Measurements from ENCODE around the gene NHLRC2. TPM values are rescaled to one million over a fixed set of nuclear protein-coding genes. Genes with fewer than 3 reads are reported as not detected.
"Not testable (repeated sequence)": the region's sequence is repeated elsewhere in the genome, so short reads cannot be mapped to it uniquely, and the experiment has no call there.

NHLRC2 gene
- total RNA-seq, 8 experiments from 2014 or later = 6.9 to 22.9 (median 14.9) TPM

DNA sequence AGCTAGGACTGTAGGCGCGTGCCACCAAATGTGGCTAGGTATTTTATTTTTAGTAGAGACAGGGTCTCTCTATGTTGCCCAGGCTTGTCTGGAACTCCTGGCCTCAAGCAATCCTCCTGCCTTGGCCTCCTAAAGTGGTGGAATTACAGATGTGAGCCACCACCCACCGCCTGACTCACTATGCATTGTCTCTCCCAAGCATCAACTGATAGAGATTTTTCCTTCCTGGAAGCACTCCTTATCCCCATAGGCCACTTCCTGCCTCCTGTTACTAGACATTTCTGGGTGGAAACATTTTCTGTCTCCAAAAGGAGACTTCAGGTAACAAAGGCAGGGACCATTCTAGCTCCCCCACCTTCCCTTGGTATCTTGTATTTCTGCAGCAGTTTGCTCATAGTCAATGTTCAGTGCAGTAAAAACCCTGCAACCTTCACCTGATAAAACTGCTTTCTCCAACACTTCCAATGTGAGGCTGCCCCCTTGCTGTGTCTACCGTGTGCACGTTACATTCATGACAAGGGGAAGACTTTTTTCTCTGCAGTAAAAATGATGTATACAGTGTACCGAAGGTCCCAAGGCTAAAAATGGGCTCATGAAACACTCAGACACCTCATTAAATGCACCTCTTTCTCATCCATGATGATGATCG is 84.9 kb downstream of the NHLRC2 start:
- WGBS, 10 experiments = 50 to 100% (median 90%) methylated on average over 1 to 5 of the region's 7 CpGs
- Histone ChIP-seq H3K4me1 (replicated peaks in 1 of 2) (peaks cover 0 to 4% of the 10 kb centered on the region in 2 donors), H3K27ac (no peak overlapping the region), H3K4me3 (no peak overlapping the region)
- ATAC-seq (replicated peaks in 6 of 8) = no peak
- in situ Hi-C loops (cut with MboI; ENCODE audit: low pct_unique_long_range_greater_than_20kb in 2 of 9, low sequenced_read_pairs in 9 of 9, unreplicated experiment in 9 of 9) = no loop called here

DNA sequence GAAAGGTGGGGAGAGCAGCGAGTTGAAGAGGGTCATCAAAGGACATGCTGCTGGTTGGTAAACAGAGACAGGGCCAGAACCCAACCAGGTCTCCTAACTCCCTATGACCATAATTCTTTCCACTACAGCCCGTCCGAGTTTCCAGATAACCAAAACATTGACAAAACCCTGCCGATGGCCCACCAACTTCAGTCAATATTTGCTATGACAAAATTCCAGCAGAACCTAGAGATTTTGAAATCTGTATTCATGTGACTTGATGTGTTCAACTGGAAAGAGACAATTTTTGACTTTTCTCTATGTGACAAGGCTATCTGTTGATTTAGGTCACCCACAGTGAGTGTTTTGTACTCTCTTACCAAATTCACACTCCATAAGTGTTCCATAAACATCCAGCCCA is 86.7 kb downstream of the NHLRC2 start:
- no peak for ATAC-seq (replicated peaks in 6 of 8)
- no peak overlapping the region for H3K4me3 ChIP-seq
- WGBS, 10 experiments = 28 to 95% (median 85%) methylated on average over 1 to 3 of the region's 4 CpGs; no CpG with 5 or more reads in 3 of the 10 experiments
- H3K27ac ChIP-seq = no peak overlapping the region
- peaks cover 0 to 4% of the 10 kb centered on the region in 2 donors for H3K4me1 ChIP-seq (replicated peaks in 1 of 2)
- in situ Hi-C loops (cut with MboI; ENCODE audit: low pct_unique_long_range_greater_than_20kb in 2 of 9, low sequenced_read_pairs in 9 of 9, unreplicated experiment in 9 of 9) = no loop called here

DNA sequence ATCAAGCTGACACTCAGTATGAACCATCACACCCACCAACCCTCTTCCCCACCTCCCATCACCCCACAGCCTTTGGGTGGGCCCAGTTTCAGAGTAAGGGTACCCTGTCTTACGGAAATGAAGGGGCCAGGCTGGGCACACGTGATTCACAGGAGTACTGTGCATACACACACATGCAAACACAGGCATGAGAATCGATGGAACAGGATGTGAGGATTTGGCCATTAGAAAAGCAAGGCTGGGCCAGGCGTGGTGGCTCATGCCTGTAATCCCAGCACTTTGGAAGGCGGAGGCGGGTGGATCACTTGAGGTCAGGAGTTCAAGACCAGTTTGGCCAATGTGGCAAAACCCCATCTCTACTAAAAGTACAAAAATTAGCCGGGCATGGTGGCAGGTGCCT is 88.7 kb downstream of the NHLRC2 start:
- ATAC-seq (replicated peaks in 6 of 8) = peak in 2 of 8 experiments; percentile 48 to 71
- H3K27ac ChIP-seq; in situ Hi-C loops (cut with MboI; ENCODE audit: low pct_unique_long_range_greater_than_20kb in 2 of 9, low sequenced_read_pairs in 9 of 9, unreplicated experiment in 9 of 9); H3K4me3 ChIP-seq: not testable (repeated sequence)
- H3K4me1 ChIP-seq (replicated peaks in 1 of 2) = peaks cover 17 to 18% of the 10 kb centered on the region in 2 donors
- WGBS, 10 experiments = 53 to 100% (median 86%) methylated on average over 1 to 7 of the region's 7 CpGs; no CpG with 5 or more reads in 5 of the 10 experiments

DNA sequence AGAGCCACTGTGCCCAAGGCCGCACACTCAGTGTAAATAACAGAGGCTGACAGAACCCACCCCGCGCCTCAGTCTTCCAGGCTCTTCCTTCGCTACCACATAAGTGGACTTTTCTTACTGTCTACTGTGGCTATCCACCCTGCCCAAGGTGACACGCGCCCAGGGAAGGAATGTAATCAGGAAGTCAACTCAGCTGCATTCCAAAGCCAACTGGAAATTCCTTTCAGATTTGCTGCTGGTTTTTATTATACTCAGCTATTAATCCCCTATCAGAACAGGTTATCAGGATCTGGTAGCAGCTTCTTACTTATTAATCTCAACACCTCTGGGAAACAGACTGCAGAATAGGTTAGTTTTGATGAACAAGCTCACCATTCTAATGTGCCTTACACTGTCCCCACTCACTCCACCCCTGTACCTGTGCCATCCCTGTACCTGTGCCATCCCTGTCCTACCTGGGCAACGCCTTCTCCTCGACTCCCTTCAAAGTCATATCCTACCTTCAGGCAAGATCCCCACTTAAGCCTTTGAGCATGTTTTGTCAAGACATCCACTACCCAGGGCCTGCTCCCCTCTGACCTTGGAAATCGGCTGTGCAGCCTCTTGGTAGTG is 90.7 kb downstream of the NHLRC2 start:
- H3K27ac ChIP-seq = no peak overlapping the region
- in situ Hi-C loops (cut with MboI; ENCODE audit: low pct_unique_long_range_greater_than_20kb in 2 of 9, low sequenced_read_pairs in 9 of 9, unreplicated experiment in 9 of 9) = no loop called here
- peaks cover 18% of the 10 kb centered on the region in 2 donors for H3K4me1 ChIP-seq (replicated peaks in 1 of 2)
- H3K4me3 ChIP-seq = no peak overlapping the region
- 80 to 100% (median 98%) methylated on average over 1 to 8 of the region's 9 CpGs; no CpG with 5 or more reads in 3 of the 10 experiments for WGBS, 10 experiments
- no peak for ATAC-seq (replicated peaks in 6 of 8)

DNA sequence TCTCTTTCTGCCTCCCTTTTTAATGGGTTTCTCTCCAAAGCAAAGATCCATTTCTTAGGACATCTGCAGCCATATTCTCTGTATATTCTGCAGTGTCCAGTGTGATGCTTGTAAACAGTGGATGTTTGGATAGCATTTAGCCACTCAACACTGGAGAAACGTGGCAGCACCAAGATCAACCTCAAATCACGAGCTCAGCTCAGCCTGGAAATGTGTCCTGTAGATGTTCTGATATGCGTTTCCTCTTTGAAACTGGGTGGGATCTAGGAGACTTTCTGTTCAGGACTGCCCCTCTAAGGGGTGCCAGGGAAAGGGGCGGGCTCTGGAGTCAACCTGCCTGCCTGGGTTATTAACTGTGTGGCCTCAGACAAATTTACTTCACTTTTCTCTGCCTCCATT is 91.2 kb downstream of the NHLRC2 start:
- H3K4me1 ChIP-seq (replicated peaks in 1 of 2) = peaks cover 18% of the 10 kb centered on the region in 2 donors
- no peak overlapping the region for H3K27ac ChIP-seq
- H3K4me3 ChIP-seq = no peak overlapping the region
- in situ Hi-C loops (cut with MboI; ENCODE audit: low pct_unique_long_range_greater_than_20kb in 2 of 9, low sequenced_read_pairs in 9 of 9, unreplicated experiment in 9 of 9) = no loop called here
- 44 to 100% (median 72%) methylated on average over 1 to 3 of the region's 4 CpGs; no CpG with 5 or more reads in 3 of the 10 experiments for WGBS, 10 experiments
- ATAC-seq (replicated peaks in 6 of 8) = no peak

DNA sequence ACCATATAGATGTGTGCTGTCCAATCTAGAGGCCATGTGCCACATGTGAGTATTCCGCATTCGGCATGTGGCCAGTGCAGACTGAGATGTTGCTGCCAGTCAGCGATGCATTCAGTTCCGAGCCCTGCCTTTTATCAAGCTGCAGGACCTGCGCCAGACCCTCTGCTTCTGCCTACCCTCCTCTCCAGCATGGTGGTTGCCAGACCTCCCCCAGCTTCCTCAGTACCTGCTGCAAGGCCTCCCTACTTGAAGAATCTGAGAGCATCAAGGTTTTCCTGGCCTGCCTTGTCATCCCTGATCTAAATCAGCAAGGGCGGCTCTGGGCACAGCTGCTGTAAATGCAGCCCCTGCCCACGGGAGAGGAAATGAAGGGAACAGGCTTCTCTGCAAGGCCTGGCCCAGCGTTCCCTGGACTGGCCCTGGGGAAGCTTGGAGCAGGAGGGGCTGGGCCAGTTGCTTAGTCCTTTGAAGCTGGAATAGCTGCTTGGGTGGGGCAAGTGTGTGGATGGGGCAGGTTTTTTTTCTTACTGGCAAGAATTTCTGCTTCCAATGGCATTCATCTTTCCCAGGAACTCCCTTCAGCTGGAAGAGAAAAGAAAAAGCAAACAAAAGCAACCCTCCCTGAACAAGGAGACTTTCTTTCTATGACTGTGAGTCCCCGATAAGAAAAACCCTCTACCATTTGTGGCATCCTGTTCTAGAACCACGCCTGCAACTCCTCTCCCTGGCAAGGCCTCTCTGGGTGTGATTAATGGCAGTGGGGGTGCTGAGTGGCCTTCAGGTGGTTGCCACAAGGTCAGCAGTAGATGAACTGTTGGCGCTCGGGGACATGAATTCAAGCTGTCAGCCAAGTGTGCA is 93.0 kb downstream of the NHLRC2 start:
- WGBS, 10 experiments = 19 to 100% (median 57%) methylated on average over 1 to 6 of the region's 12 CpGs; no CpG with 5 or more reads in 4 of the 10 experiments
- in situ Hi-C loops (cut with MboI; ENCODE audit: low pct_unique_long_range_greater_than_20kb in 2 of 9, low sequenced_read_pairs in 9 of 9, unreplicated experiment in 9 of 9) = no loop called here
- peak; percentile 67 to 91 (median 89) for ATAC-seq (replicated peaks in 6 of 8)
- no peak overlapping the region for H3K4me3 ChIP-seq
- peaks cover 18% of the 10 kb centered on the region in 2 donors for H3K4me1 ChIP-seq (replicated peaks in 1 of 2)
- peak overlapping the region in 1 of 2 donors; percentile 47 for H3K27ac ChIP-seq

DNA sequence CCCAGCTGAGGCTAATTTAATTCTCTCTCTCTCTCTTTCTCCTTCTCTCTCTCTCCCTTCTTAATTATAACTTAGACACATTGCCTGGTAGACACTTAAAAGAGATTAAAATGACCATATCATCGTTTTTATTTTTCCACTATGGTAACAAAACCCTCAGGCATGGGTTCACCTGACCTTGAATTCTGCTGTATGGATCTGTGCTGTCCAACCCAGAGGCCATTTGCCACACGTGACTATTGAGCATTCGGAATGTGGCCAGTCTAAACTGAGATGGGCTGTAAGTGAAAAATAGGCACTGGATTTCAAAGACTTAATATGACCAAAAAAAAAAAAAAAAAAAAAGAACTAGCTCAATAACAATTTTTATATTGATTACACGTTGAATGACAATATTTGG is 93.6 kb downstream of the NHLRC2 start:
- peak in 6 of 8 experiments; percentile 6 to 65 (median 46) for ATAC-seq (replicated peaks in 6 of 8)
- no peak overlapping the region for H3K4me3 ChIP-seq
- H3K27ac ChIP-seq = no peak overlapping the region
- in situ Hi-C loops (cut with MboI; ENCODE audit: low pct_unique_long_range_greater_than_20kb in 2 of 9, low sequenced_read_pairs in 9 of 9, unreplicated experiment in 9 of 9) = no loop called here
- 9 to 88% (median 59%) methylated on average over 1 to 4 of the region's 4 CpGs for WGBS, 10 experiments
- peaks cover 18% of the 10 kb centered on the region in 2 donors for H3K4me1 ChIP-seq (replicated peaks in 1 of 2)

DNA sequence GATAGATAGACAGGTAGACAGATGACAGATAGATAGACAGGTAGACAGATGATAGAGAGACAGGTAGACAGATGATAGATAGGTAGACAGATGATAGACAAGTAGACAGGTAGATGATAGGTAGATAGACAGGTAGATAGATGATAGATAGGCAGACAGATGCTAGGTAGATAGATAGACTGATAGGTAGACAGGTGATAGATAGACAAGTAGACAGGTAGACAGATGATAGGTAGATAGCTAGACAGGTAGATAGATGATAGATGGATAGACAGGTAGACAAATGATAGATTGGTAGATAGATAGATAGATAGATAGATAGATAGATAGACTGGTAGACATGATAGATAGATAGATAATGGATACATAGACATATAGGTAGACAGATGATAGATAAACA is 95.8 kb downstream of the NHLRC2 start:
- ATAC-seq (replicated peaks in 6 of 8) = no peak
- Histone ChIP-seq H3K27ac (no peak overlapping the region), H3K4me3 (no peak overlapping the region), H3K4me1 (replicated peaks in 1 of 2) (peaks cover 14 to 26% of the 10 kb centered on the region in 2 donors)
- in situ Hi-C loops (cut with MboI; ENCODE audit: low pct_unique_long_range_greater_than_20kb in 2 of 9, low sequenced_read_pairs in 9 of 9, unreplicated experiment in 9 of 9) = no loop called here

DNA sequence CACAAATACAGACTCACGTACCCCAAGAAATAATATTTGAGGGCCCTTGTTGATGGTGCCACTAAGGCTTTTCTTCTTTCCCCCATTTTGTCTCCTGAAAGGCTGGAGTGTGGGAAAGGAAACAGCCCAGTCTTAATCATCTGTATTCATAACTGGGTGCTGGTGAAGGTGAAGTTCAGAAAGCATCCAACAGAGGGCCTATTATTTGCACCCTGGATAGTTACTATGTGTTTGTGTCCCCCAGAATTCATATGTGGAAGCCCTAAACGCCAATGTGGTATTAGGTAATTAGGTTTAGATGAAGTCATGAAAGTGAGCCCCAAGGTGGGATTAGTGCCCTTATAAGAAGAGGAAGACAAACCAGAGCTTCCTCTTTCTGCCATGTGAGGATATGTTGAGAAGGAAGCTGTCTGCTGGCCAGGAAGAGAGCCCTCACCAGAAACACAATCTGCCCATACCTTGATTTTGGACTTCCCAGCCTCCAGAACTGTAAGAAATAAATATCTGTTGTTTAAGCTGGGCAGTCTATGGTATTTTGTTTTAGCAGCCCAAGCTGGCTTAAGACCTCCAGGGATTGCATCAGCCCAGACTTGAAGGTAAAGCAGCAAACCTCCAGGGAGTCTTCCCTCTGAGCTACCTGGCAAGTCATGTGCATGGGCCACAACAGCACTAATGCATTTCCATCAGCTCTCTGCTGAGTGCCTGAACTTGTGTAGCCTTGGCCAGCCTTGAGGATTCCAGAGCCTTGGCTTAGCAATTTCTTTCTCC is 99.2 kb downstream of the NHLRC2 start:
- Histone ChIP-seq H3K4me1 (replicated peaks in 1 of 2) (peaks cover 6 to 7% of the 10 kb centered on the region in 2 donors), H3K27ac (peak overlapping the region in 1 of 2 donors; percentile 40), H3K4me3 (no peak overlapping the region)
- 0 to 100% (median 81%) methylated on average over 1 to 2 of the region's 2 CpGs; no CpG with 5 or more reads in 2 of the 10 experiments for WGBS, 10 experiments
- ATAC-seq (replicated peaks in 6 of 8) = peak in 2 of 8 experiments; percentile 21 to 47
- in situ Hi-C loops (cut with MboI; ENCODE audit: low pct_unique_long_range_greater_than_20kb in 2 of 9, low sequenced_read_pairs in 9 of 9, unreplicated experiment in 9 of 9) = no loop called here

DNA sequence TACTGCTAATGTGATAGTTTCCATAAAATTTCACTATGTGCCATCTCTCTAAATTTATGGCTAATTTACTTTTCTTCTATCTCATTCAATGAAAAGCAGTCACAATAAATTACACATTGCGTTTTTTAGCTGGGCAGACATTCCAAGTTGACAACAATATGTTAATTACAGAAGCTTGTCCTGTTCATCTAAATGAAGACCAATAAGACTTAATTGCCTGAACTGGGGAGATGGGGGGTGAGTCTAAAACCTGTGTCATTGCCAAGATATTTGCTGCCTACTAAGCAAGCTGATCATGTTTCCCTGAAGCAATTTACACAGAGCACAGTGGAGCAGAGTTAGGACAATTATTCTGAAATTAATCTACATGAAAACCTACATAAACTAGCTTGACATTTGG is 99.9 kb downstream of the NHLRC2 start:
- 63 to 100% (median 80%) methylated on average over 1 of the region's 1 CpG; no CpG with 5 or more reads in 1 of the 10 experiments for WGBS, 10 experiments
- in situ Hi-C loops (cut with MboI; ENCODE audit: low pct_unique_long_range_greater_than_20kb in 2 of 9, low sequenced_read_pairs in 9 of 9, unreplicated experiment in 9 of 9) = no loop called here
- Histone ChIP-seq H3K4me3 (no peak overlapping the region), H3K27ac (no peak overlapping the region), H3K4me1 (replicated peaks in 1 of 2) (peaks cover 13 to 14% of the 10 kb centered on the region in 2 donors)
- peak in 3 of 8 experiments; percentile 15 to 57 (median 20) for ATAC-seq (replicated peaks in 6 of 8)

DNA sequence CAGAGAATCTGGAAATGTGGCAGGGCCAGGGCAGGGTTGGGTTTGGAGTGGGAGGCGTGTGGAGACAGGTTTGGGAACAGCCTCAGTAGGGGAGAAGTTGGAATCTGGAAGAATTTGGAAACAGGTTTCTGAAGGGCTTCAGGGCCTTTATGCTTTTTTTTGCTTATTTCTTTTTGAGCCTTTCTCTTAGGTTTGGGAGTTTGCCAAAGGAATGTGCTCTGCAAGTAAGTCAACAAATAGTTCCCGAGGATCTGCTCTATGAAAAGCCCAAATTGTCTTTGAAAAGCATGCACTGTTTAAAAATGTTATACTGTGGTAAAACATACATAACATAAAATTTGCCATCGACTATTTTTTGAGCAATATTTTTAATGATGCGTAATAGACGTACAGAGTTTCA is 102.6 kb downstream of the NHLRC2 start:
- H3K27ac ChIP-seq = no peak overlapping the region
- no peak overlapping the region for H3K4me3 ChIP-seq
- in situ Hi-C loops (cut with MboI; ENCODE audit: low pct_unique_long_range_greater_than_20kb in 2 of 9, low sequenced_read_pairs in 9 of 9, unreplicated experiment in 9 of 9) = no loop called here
- peaks cover 20 to 24% of the 10 kb centered on the region in 2 donors for H3K4me1 ChIP-seq (replicated peaks in 1 of 2)
- peak in 1 of 8 experiments; percentile 2 for ATAC-seq (replicated peaks in 6 of 8)
- WGBS, 10 experiments = 65 to 100% (median 82%) methylated on average over 1 to 4 of the region's 5 CpGs; no CpG with 5 or more reads in 2 of the 10 experiments

DNA sequence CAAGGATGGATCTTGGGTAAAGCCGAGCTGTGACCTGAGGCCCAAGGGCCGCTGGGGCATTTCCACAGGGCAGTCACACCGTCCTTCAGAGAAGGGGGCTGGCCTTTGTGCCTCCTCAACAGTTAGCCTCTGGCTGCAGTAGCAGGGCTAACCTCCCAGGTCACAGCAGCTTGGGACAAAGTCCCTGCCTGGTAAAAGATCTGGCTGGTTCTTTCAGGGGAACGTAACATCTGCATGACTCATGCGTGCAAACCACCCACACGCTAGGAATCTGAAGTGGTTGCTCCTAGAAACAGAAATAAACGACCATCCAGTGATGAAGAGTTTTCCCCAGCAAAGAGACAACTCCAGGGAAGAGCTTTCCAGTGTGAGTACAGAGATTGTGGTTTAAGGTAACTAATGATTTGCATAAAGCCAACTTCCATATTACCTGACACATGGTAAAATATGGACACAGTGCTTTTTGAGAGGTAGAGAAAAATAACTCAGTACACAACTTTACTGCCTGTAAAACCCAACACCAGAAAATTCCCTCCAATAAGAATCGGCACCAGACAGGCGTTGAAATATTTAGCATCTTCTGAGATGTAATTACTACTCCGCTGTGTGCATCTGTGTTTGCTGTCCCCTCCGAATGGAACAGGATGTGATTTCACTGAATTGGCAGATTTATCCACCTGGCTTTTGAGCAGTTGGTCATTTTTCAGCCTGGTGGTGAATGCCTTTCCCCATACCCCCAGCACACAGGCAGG is 104.3 kb downstream of the NHLRC2 start:
- Histone ChIP-seq H3K4me1 (replicated peaks in 1 of 2) (peaks cover 20 to 23% of the 10 kb centered on the region in 2 donors), H3K27ac (peak overlapping the region in 1 of 2 donors; percentile 51), H3K4me3 (no peak overlapping the region)
- peak; percentile 39 to 95 (median 84) for ATAC-seq (replicated peaks in 6 of 8)
- 27 to 92% (median 72%) methylated on average over 2 to 6 of the region's 11 CpGs; no CpG with 5 or more reads in 3 of the 10 experiments for WGBS, 10 experiments
- in situ Hi-C loops (cut with MboI; ENCODE audit: low pct_unique_long_range_greater_than_20kb in 2 of 9, low sequenced_read_pairs in 9 of 9, unreplicated experiment in 9 of 9) = no loop called here
